LNCaP clone FGC (cell line): ENCODE results near the gene NUB1.

Source experiments
- DNase-seq: peaks from one replicate; pipeline ENCODE4 v3.0.0-alpha.2; 2011; ENCODE audit warnings: low read depth
- H3K4me3 ChIP-seq: 2 replicates; pipeline ENCODE4 v1.5.1; 2011; ENCODE audit warnings: mild to moderate bottlenecking, low read depth, low read length, control low read depth
- CTCF ChIP-seq: IDR thresholded peaks from 2 replicates; pipeline ENCODE4 v1.5.1; 2012; ENCODE audit warnings: mild to moderate bottlenecking; ENCODE audit not compliant: control insufficient read depth, insufficient read depth; ENCODE audit errors: extremely low read depth

NUB1 gene

DNA sequence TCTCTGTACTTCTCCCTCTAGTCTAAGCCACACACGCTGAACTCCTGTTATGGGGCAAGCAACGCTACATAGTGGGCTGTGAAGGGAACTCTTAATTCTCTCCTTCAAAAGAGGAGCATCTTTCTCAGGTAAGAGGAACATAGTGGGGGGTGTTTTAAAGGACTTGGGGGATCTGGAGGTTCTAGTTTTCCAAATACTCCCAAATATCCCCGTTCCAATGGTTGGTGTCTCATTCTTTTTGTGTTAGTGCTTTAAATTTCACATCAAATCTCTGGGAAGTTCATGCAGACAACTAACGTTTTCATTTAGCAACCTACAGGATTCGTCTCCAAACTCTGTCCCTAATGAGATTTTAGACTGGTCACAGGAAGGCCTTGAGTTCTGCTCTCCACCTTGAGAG, 80.6 kb downstream of the NUB1 start:
- DNase-seq, result no peak
- no peak overlapping the region for H3K4me3 ChIP-seq
- no peak for TF ChIP-seq CTCF

GRCh38 chr7:151423226-151423625, 81.6 kb downstream of the NUB1 start:
- DNase-seq, result no peak
- no peak overlapping the region for H3K4me3 ChIP-seq
- TF ChIP-seq CTCF, result no peak

DNA sequence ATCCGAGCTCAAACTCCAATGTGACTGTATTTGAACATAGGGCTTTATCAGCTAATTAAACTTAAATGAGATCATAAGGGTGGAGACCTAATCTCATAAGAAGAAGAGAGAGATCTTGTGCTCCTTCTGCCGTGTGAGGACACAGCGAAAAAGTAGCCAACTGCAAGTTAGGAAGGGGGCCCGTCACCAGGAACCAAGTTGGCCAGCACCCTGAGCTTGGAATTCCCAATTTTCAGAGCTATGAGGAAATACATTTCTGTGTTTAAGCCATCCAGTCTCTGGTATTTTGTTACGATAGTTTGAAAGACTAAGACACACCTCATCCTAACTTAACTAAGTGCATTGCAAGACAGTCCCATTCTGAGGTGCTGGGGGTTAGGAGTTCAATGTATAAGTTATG, 82.3 kb downstream of the NUB1 start:
- no peak for DNase-seq
- TF ChIP-seq CTCF, result no peak
- H3K4me3 ChIP-seq, result no peak overlapping the region

DNA sequence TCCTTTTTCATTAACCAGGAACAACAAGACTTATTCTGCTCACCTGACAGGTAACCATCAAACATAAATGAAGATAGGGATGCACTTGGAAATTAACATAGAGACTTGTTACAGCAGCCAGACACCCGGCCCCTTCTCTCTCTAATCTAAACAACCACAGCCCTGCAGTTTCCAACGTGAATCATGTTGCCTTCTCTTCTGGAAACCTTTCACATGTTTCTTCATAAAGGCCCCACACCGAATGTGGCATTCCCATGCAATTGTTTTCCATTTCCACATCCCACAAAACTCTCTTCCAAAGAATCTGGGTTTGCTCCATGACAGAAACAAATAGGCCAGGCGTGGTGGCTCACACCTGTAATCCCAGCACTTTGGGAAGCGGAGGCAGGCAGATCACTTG, 83.2 kb downstream of the NUB1 start:
- TF ChIP-seq CTCF, result no peak
- DNase-seq, result no peak
- no peak overlapping the region for H3K4me3 ChIP-seq

- TF ChIP-seq CTCF, result no peak
- H3K4me3 ChIP-seq, result no peak overlapping the region
- DNase-seq, result no peak
These were observed 84.2 kb downstream of the NUB1 start for GRCh38 chr7:151425670-151426440.

GRCh38 chr7:151426441-151426903, 84.9 kb downstream of the NUB1 start:
- no peak for TF ChIP-seq CTCF
- no peak overlapping the region for H3K4me3 ChIP-seq
- no peak for DNase-seq

- DNase-seq, result no peak
- TF ChIP-seq CTCF, result no peak
- no peak overlapping the region for H3K4me3 ChIP-seq
These were observed 85.5 kb downstream of the NUB1 start for GRCh38 chr7:151426904-151427704.
